ENCODE data around the gene TOMM40. TPM values are rescaled to one million over a fixed set of nuclear protein-coding genes. Genes with fewer than 3 reads are reported as not detected.

The TOMM40 gene
- total and polyA plus RNA-seq, 9 of the 15 experiments (the other 6 are each of a cell fraction or from before 2014, with no cell fraction given): 0.89 to 290 (median 160) TPM

DNA sequence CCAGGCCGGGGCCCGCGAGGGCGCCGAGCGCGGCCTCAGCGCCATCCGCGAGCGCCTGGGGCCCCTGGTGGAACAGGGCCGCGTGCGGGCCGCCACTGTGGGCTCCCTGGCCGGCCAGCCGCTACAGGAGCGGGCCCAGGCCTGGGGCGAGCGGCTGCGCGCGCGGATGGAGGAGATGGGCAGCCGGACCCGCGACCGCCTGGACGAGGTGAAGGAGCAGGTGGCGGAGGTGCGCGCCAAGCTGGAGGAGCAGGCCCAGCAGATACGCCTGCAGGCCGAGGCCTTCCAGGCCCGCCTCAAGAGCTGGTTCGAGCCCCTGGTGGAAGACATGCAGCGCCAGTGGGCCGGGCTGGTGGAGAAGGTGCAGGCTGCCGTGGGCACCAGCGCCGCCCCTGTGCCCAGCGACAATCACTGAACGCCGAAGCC lies 17.8 kb downstream of the TOMM40 start:
- Histone ChIP-seq H3K4me2 (ENCODE audit: insufficient read depth, low read length) (no peak overlapping the region), H3K9me3 (replicated peaks; ENCODE audit: control insufficient read depth, insufficient read depth, low read depth, low read length) (no peaks in the 10 kb centered on the region), H3K79me2 (ENCODE audit: control insufficient read depth, insufficient read depth, low read length) (no peaks in the 10 kb centered on the region; the same call in 2 of the 3 replicates), H3K36me3 (ENCODE audit: control insufficient read depth, insufficient read depth, low read length) (peaks cover 28% of the 10 kb centered on the region; the same call in 2 of the 3 replicates), H3K9ac (ENCODE audit: insufficient read depth in 1 of 2, low read depth in 2 of 2, low read length in 2 of 2) (peak overlapping the region in 1 of 2 experiments; percentile 32; a peak in 1 of 4 replicates), H3K4me1 (replicated peaks in 1 of 2; ENCODE audit: control insufficient read depth in 2 of 2, insufficient read depth in 2 of 2, low read length in 2 of 2) (peaks cover 49 to 94% of the 10 kb centered on the region in 2 experiments), H3K9me1 (ENCODE audit: control insufficient read depth, insufficient read depth, low read length) (no peaks in the 10 kb centered on the region), H4K20me1 (replicated peaks; ENCODE audit: control insufficient read depth, insufficient read depth, low read length) (no peaks in the 10 kb centered on the region), H3K4me3 (no peak overlapping the region), H3K27ac (ENCODE audit: extremely low read depth, low read depth, low read length) (no peak overlapping the region), H2AFZ (ENCODE audit: low read depth, low read length) (no peak overlapping the region), H3K27me3 (ENCODE audit: control insufficient read depth in 2 of 2, insufficient read depth in 2 of 2, low read length in 2 of 2) (no peaks in the 10 kb centered on the region)
- CTCF ChIA-PET (ENCODE audit: low intra/inter-chr PET ratio): no interaction called here
- intact Hi-C loops (cut with micrococcal nuclease): no loop called here
- BruUV-seq (replicated peaks): TSS peak; percentile 53
- FAIRE-seq (no peak), DNase-seq (ENCODE audit: extremely low read depth in 1 of 4, low spot score in 3 of 4) (no peak), ATAC-seq (no peak)
- POLR2A ChIA-PET: interaction anchor here (0.9 to 1.2 kb wide), 3 partner anchors 8 to 23 kb away, joined by 3 to 4 read pairs (median 3); no protein-coding TSS in a partner anchor
- TF ChIP-seq, protein P1, sequence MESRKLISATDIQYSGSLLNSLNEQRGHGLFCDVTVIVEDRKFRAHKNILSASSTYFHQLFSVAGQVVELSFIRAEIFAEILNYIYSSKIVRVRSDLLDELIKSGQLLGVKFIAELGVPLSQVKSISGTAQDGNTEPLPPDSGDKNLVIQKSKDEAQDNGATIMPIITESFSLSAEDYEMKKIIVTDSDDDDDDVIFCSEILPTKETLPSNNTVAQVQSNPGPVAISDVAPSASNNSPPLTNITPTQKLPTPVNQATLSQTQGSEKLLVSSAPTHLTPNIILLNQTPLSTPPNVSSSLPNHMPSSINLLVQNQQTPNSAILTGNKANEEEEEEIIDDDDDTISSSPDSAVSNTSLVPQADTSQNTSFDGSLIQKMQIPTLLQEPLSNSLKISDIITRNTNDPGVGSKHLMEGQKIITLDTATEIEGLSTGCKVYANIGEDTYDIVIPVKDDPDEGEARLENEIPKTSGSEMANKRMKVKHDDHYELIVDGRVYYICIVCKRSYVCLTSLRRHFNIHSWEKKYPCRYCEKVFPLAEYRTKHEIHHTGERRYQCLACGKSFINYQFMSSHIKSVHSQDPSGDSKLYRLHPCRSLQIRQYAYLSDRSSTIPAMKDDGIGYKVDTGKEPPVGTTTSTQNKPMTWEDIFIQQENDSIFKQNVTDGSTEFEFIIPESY (CRISPR knock-in tag; IDR thresholded peaks at IDR 0.05): peak; percentile 98
- peak; percentile 41; the same call in 1 of the 2 replicates for TF ChIP-seq HNRNPL (IDR thresholded peaks at IDR 0.05; ENCODE audit: low read depth, low read length)
- no peak for TF ChIP-seq POLR2A (conservative IDR thresholded peaks at IDR 0.05)
- TF ChIP-seq HNRNPH1 (optimal IDR thresholded peaks at IDR 0.05; ENCODE audit: low read depth, low read length): no peak
- peak; percentile 38 for TF ChIP-seq RBFOX2 (IDR thresholded peaks at IDR 0.05; ENCODE audit: low read depth, low read length)
- no peak for TF ChIP-seq HDAC8 (tag; IDR thresholded peaks at IDR 0.05)
- TF ChIP-seq MAFK (IDR thresholded peaks at IDR 0.05; ENCODE audit: low read length): no peak
- no peak for TF ChIP-seq SMARCC2 (IDR thresholded peaks at IDR 0.05; ENCODE audit: low read depth)
- TF ChIP-seq ELF1 (tag; IDR thresholded peaks at IDR 0.05): no peak
- TF ChIP-seq ARID2 (IDR thresholded peaks at IDR 0.05): no peak
- 95% methylated on average over 10 of the region's 44 CpGs for WGBS (ENCODE audit: insufficient coverage, low coverage, missing lambda C conversion rate)
- in situ Hi-C loops (cut with MboI): no loop called here

Measured in K562 (cell line).